ENCODE measurements around the gene SLC39A11.

DNA sequence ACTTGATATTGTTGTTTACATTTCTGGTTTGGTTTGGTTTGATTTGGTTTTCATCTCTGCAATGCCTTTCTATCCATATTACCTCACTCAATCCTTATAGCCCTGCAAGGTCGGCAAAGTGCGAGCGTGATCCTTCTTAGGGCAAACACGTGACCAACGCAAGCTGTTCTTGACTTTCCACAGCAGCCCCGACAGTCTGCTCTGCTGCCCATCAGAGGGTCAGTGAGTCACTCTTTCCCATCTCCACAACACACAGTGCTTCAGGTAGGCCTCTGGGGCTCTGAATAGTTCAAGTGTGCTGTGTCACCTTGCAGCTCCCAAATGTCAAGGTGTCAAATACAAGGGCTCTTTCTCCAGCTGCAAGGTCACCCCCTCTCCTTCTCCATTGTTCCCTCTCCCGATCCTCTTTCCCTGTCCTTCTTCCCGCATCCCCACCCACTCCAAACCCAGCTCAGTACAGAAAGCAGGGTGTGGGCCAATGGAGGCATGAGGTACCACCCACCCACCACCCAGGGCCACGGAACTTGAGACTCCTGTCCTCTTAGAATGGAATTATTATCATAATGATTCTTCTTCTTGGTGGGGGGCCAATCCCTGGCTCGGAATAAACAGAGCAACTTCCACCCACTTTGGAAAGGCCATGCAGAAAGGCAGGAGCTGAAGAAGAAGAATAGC is 139.7 kb downstream of the SLC39A11 start:
- TF ChIP-seq, protein P1, sequence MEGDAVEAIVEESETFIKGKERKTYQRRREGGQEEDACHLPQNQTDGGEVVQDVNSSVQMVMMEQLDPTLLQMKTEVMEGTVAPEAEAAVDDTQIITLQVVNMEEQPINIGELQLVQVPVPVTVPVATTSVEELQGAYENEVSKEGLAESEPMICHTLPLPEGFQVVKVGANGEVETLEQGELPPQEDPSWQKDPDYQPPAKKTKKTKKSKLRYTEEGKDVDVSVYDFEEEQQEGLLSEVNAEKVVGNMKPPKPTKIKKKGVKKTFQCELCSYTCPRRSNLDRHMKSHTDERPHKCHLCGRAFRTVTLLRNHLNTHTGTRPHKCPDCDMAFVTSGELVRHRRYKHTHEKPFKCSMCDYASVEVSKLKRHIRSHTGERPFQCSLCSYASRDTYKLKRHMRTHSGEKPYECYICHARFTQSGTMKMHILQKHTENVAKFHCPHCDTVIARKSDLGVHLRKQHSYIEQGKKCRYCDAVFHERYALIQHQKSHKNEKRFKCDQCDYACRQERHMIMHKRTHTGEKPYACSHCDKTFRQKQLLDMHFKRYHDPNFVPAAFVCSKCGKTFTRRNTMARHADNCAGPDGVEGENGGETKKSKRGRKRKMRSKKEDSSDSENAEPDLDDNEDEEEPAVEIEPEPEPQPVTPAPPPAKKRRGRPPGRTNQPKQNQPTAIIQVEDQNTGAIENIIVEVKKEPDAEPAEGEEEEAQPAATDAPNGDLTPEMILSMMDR (conservative IDR thresholded peaks at IDR 0.05 in 1 of 2, IDR thresholded peaks at IDR 0.05 in 1 of 2; ENCODE audit: low read depth in 1 of 2, low read length in 2 of 2): no peak
- TF ChIP-seq EZH2 (IDR thresholded peaks at IDR 0.05; ENCODE audit: low read length, missing control alignments): no peak

Measured in fibroblast of lung (primary cell).